ENCODE data around the gene ASXL1. TPM values are rescaled to one million over a fixed set of nuclear protein-coding genes. Genes with fewer than 3 reads are reported as not detected.

The ASXL1 gene
- total RNA-seq, 4 donors from 2014 or later, result 43.2 to 143 (median 71.8) TPM

- Histone ChIP-seq H3K27me3 (no peaks in the 10 kb centered on the region), H3K36me3 (peaks cover 47% of the 10 kb centered on the region), H3K27ac (no peak overlapping the region), H3K4me1 (peaks cover 44% of the 10 kb centered on the region), H3K9me3 (no peaks in the 10 kb centered on the region), H3K4me3 (no peak overlapping the region)
- TF ChIP-seq EP300 (IDR thresholded peaks at IDR 0.05), result no peak
- no peak for TF ChIP-seq CTCF (IDR thresholded peaks at IDR 0.05)
- TF ChIP-seq POLR2A (IDR thresholded peaks at IDR 0.05), result no peak
- TF ChIP-seq POLR2AphosphoS5 (IDR thresholded peaks at IDR 0.05), result no peak
- WGBS, result 73% methylated on average over 9 of the region's 9 CpGs
- peak; percentile 42 to 57 for DNase-seq (ENCODE audit: low spot score in 2 of 2)
These were observed 91.1 kb downstream of the ASXL1 start for GRCh38 chr20:32449057-32449889.

GRCh38 chr20:32449890-32450401 is 91.8 kb downstream of the ASXL1 start:
- WGBS, result 29% methylated on average over 8 of the region's 8 CpGs
- no peak for DNase-seq (ENCODE audit: low spot score in 2 of 2)
- Histone ChIP-seq H3K27me3 (no peaks in the 10 kb centered on the region), H3K4me1 (peaks cover 44% of the 10 kb centered on the region), H3K36me3 (peaks cover 47% of the 10 kb centered on the region), H3K9me3 (no peaks in the 10 kb centered on the region), H3K27ac (no peak overlapping the region), H3K4me3 (no peak overlapping the region)
- TF ChIP-seq POLR2AphosphoS5 (IDR thresholded peaks at IDR 0.05) (no peak), CTCF (IDR thresholded peaks at IDR 0.05) (no peak), EP300 (IDR thresholded peaks at IDR 0.05) (no peak), POLR2A (IDR thresholded peaks at IDR 0.05) (no peak)

- WGBS, result 85% methylated on average over 9 of the region's 9 CpGs
- Histone ChIP-seq H3K27ac (no peak overlapping the region), H3K36me3 (peaks cover 43% of the 10 kb centered on the region)
These were observed 92.4 kb downstream of the ASXL1 start for GRCh38 chr20:32450484-32451061.

GRCh38 chr20:32451340-32451681 is 93.2 kb downstream of the ASXL1 start:
- Histone ChIP-seq H3K27ac (no peak overlapping the region), H3K27me3 (no peaks in the 10 kb centered on the region), H3K36me3 (peaks cover 38% of the 10 kb centered on the region), H3K4me1 (peaks cover 34% of the 10 kb centered on the region), H3K9me3 (no peaks in the 10 kb centered on the region), H3K4me3 (no peak overlapping the region)
- 92% methylated on average over 7 of the region's 8 CpGs for WGBS
- no peak for TF ChIP-seq POLR2A (IDR thresholded peaks at IDR 0.05)
- TF ChIP-seq EP300 (IDR thresholded peaks at IDR 0.05), result no peak
- no peak for TF ChIP-seq CTCF (IDR thresholded peaks at IDR 0.05)
- no peak for TF ChIP-seq POLR2AphosphoS5 (IDR thresholded peaks at IDR 0.05)
- no peak for DNase-seq (ENCODE audit: low spot score in 2 of 2)

More at GRCh38 chr20:32450484-32451061, 92.4 kb downstream of the ASXL1 start:
- Histone ChIP-seq H3K27me3 (no peaks in the 10 kb centered on the region), H3K4me3 (no peak overlapping the region), H3K9me3 (no peaks in the 10 kb centered on the region), H3K4me1 (peaks cover 41% of the 10 kb centered on the region)
- TF ChIP-seq CTCF (IDR thresholded peaks at IDR 0.05) (no peak), EP300 (IDR thresholded peaks at IDR 0.05) (no peak), POLR2A (IDR thresholded peaks at IDR 0.05) (no peak), POLR2AphosphoS5 (IDR thresholded peaks at IDR 0.05) (no peak)
- no peak for DNase-seq (ENCODE audit: low spot score in 2 of 2)
